Mesendoderm (in vitro differentiated cells): ENCODE measurements around the gene TDRD6.
A peak's percentile ranks its signal among the peaks of the same experiment; 100 is the strongest.
"Not testable (repeated sequence)": the region's sequence is repeated elsewhere in the genome, so short reads cannot be mapped to it uniquely, and the experiment has no call there.

Source experiments
- DNase-seq: peaks from one replicate; pipeline ENCODE4 v3.0.0; 2013
- H2AK5ac ChIP-seq: 2 replicates; pipeline ENCODE4 v1.6.1; 2013; ENCODE audit warnings: low read length, inconsistent platforms
- H2BK120ac ChIP-seq: 2 replicates; pipeline ENCODE4 v1.6.1; 2013; ENCODE audit warnings: low read depth, mild to moderate bottlenecking, low read length, moderate library complexity, mixed read lengths
- H2BK15ac ChIP-seq: replicated peaks from 2 replicates; pipeline ENCODE4 v1.6.1; 2013; ENCODE audit warnings: low read depth, mild to moderate bottlenecking, moderate library complexity
- H2BK5ac ChIP-seq: 2 replicates; pipeline ENCODE4 v1.6.1; 2013; ENCODE audit warnings: low read length, inconsistent platforms
- H3K18ac ChIP-seq: 2 replicates; pipeline ENCODE4 v1.6.1; 2013; ENCODE audit warnings: mild to moderate bottlenecking, low read length, mixed read lengths
- H3K23ac ChIP-seq: one replicate; pipeline ENCODE4 v1.6.1; 2013; ENCODE audit warnings: low read length
- H3K27ac ChIP-seq: 2 replicates; pipeline ENCODE4 v1.5.1; 2013; ENCODE audit warnings: low read depth, mild to moderate bottlenecking, inconsistent platforms, low read length, moderate library complexity
- H3K27me3 ChIP-seq: 2 replicates; pipeline ENCODE4 v1.6.1; 2013; ENCODE audit warnings: low read length, control low read depth, mild to moderate bottlenecking, inconsistent platforms; ENCODE audit not compliant: insufficient read depth, poor library complexity
- H3K36me3 ChIP-seq: 2 replicates; pipeline ENCODE4 v1.6.1; 2013; ENCODE audit warnings: low read length, inconsistent platforms; ENCODE audit not compliant: control insufficient read depth, insufficient read depth
- H3K4ac ChIP-seq: one replicate; pipeline ENCODE4 v1.6.1; 2013; ENCODE audit warnings: low read depth, mild to moderate bottlenecking, low read length, moderate library complexity
- H3K4me1 ChIP-seq: 2 replicates; pipeline ENCODE4 v1.6.1; 2013; ENCODE audit warnings: low read depth, low read length, inconsistent platforms; ENCODE audit not compliant: control insufficient read depth
- H3K4me2 ChIP-seq: 2 replicates; pipeline ENCODE4 v1.6.1; 2013; ENCODE audit warnings: low read length
- H3K4me3 ChIP-seq: 2 replicates; pipeline ENCODE4 v1.5.1; 2013; ENCODE audit warnings: mild to moderate bottlenecking, low read length
- H3K56ac ChIP-seq: one replicate; pipeline ENCODE4 v1.6.1; 2013; ENCODE audit warnings: low read length
- H3K79me1 ChIP-seq: 2 replicates; pipeline ENCODE4 v1.6.1; 2013; ENCODE audit warnings: low read length, inconsistent platforms
- H3K79me2 ChIP-seq: 2 replicates; pipeline ENCODE4 v1.6.1; 2013; ENCODE audit warnings: mild to moderate bottlenecking, low read length; ENCODE audit not compliant: control insufficient read depth, insufficient read depth
- H3K9ac ChIP-seq: 2 replicates; pipeline ENCODE4 v1.6.1; 2013; ENCODE audit warnings: low read length, inconsistent platforms
- H4K5ac ChIP-seq: one replicate; pipeline ENCODE4 v1.6.1; 2013; ENCODE audit warnings: low read length
- H4K8ac ChIP-seq: one replicate; pipeline ENCODE4 v1.6.1; 2013; ENCODE audit warnings: low read depth, mild to moderate bottlenecking, control low read depth, low read length, moderate library complexity
- WGBS: extraction: QIAGEN DNeasy Blood & Tissue Kit; methylation state at CpG from one replicate; pipeline ENCODE4 v1.1.7; 2013; ENCODE audit warnings: low lambda C conversion rate, missing lambda C conversion rate; ENCODE audit not compliant: insufficient coverage; ENCODE audit errors: extremely low coverage; 5-methylcytosine and 5-hydroxymethylcytosine counted together

TDRD6 gene

DNA sequence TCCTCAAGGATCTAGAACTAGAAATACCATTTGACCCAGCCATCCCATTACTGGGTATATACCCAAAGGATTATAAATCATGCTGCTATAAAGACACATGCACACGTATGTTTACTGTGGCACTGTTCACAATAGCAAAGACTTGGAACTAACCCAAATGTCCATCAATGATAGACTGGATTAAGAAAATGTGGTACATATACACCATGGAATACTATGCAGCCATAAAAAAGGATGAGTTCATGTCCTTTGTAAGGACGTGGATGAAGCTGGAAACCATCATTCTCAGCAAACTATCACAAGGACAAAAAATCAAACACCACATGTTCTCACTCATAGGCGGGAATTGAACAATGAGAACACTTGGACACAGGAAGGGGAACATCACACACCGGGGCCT, 39.6 kb upstream of the TDRD6 start:
- no CpG with 5 or more reads among the region's 4 CpGs for WGBS
- not testable (repeated sequence) for H3K18ac ChIP-seq, H2BK5ac ChIP-seq, H2AK5ac ChIP-seq, H3K79me2 ChIP-seq, H3K27ac ChIP-seq, H3K4me1 ChIP-seq, H4K5ac ChIP-seq, H3K79me1 ChIP-seq, H3K36me3 ChIP-seq, H3K27me3 ChIP-seq, H3K56ac ChIP-seq, H3K4me3 ChIP-seq, H4K8ac ChIP-seq, H3K4ac ChIP-seq, H3K4me2 ChIP-seq, H2BK15ac ChIP-seq, H3K23ac ChIP-seq, DNase-seq, H3K9ac ChIP-seq, H2BK120ac ChIP-seq

DNA sequence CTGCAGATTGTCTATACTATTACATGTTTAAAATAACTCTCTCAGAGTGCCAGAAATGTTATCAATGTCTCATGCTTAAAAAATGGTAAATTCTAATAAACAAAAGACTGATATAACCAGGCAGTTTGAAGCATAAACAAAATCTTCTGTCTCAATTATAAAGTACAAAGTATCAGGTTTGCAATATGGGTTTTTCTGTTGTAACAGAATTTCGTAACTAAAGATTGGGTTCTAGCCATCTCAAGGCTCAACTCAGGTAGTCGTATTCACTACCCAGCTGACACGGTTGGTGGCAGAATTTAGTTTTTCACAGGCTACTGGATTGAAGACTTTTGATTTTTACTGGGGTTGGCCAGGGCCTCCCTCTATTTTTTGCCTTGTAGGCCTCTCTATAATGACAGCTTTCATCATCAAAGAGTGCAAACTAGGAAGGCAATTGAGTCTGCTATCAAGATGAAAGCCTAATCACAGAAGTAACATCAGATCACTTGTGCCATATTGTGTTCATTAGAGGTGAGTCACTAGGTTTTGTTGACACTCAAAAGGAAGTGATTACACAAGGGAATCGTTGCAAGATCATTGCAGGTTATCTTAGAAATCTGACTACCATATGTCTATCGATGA, 38.7 kb upstream of the TDRD6 start:
- H2BK15ac ChIP-seq = no peak overlapping the region
- no peaks in the 10 kb centered on the region for H3K79me1 ChIP-seq
- H2BK5ac ChIP-seq = no peak overlapping the region
- no peak overlapping the region for H3K9ac ChIP-seq
- H3K4me2 ChIP-seq = no peak overlapping the region
- no peak overlapping the region for H3K27ac ChIP-seq
- no peak overlapping the region for H3K56ac ChIP-seq
- no peaks in the 10 kb centered on the region for H3K79me2 ChIP-seq
- H4K8ac ChIP-seq = no peak overlapping the region
- no peak overlapping the region for H4K5ac ChIP-seq
- no peak overlapping the region for H3K4ac ChIP-seq
- no peak overlapping the region for H2BK120ac ChIP-seq
- no peaks in the 10 kb centered on the region for H3K36me3 ChIP-seq
- no CpG with 5 or more reads among the region's 5 CpGs for WGBS
- H3K4me1 ChIP-seq = no peaks in the 10 kb centered on the region
- no peak overlapping the region for H3K18ac ChIP-seq
- H3K23ac ChIP-seq = no peak overlapping the region
- H3K27me3 ChIP-seq = no peaks in the 10 kb centered on the region
- no peak overlapping the region for H2AK5ac ChIP-seq
- no peak overlapping the region for H3K4me3 ChIP-seq
- DNase-seq = no peak

DNA sequence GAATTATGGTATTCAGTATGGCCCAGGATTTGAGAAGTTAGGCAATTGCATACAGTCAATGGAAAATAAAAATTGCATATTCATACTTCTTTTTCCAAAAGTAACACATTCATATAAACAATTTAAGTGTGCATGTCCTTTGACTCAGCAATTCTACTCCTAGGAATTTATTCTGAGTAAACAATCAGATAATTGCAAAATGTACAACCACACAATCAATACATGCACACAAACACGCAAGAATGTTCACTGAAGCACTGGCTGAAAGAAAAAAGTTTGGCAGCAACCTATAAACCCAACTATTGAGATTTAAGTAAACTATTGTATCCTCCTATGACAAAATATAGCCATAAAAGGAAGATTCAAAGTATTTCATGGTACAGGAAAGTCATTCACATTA, 36.7 kb upstream of the TDRD6 start:
- Histone ChIP-seq H2BK5ac (no peak overlapping the region), H3K4ac (no peak overlapping the region), H4K5ac (no peak overlapping the region), H3K56ac (no peak overlapping the region), H3K23ac (no peak overlapping the region), H3K4me3 (no peak overlapping the region), H2BK120ac (no peak overlapping the region), H3K9ac (no peak overlapping the region), H2BK15ac (no peak overlapping the region), H3K18ac (no peak overlapping the region), H3K79me2 (no peaks in the 10 kb centered on the region), H2AK5ac (no peak overlapping the region), H3K4me1 (no peaks in the 10 kb centered on the region), H3K27me3 (no peaks in the 10 kb centered on the region), H4K8ac (no peak overlapping the region), H3K4me2 (no peak overlapping the region), H3K36me3 (no peaks in the 10 kb centered on the region), H3K27ac (no peak overlapping the region), H3K79me1 (no peaks in the 10 kb centered on the region)
- WGBS = no CpG with 5 or more reads among the region's 1 CpG
- no peak for DNase-seq

- Histone ChIP-seq H2BK5ac (no peak overlapping the region), H3K79me2 (no peaks in the 10 kb centered on the region), H3K27me3 (no peaks in the 10 kb centered on the region), H3K23ac (no peak overlapping the region), H3K56ac (no peak overlapping the region), H3K4me2 (peak overlapping the region; percentile 93), H3K79me1 (no peaks in the 10 kb centered on the region), H3K4me1 (no peaks in the 10 kb centered on the region), H4K5ac (no peak overlapping the region), H2AK5ac (no peak overlapping the region), H3K18ac (no peak overlapping the region), H4K8ac (no peak overlapping the region), H2BK15ac (no peak overlapping the region), H3K4ac (no peak overlapping the region), H2BK120ac (no peak overlapping the region), H3K4me3 (no peak overlapping the region), H3K9ac (peak overlapping the region; percentile 63), H3K36me3 (no peaks in the 10 kb centered on the region), H3K27ac (no peak overlapping the region)
- 100% methylated on average over 1 of the region's 8 CpGs for WGBS
- no peak for DNase-seq
Observed at GRCh38 chr6:46651816-46652215, 35.9 kb upstream of the TDRD6 start.

DNA sequence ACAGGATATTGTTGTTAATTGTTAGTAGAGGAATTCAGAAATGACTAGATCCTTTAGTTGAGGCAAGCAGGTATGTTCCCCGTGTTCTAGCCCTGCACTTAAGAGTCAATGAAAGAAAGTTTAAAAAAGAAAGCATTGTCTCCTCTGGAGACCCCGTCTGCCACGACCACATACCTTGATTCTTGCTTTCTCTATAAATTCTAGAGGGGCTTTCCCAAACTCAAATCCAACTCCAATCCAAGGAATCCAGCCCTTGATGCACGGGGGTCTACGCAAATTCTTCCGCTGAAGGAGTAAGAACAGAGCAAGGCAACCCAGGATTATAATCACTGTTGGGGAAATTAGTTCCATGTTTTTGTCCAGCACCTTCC, 35.5 kb upstream of the TDRD6 start:
- no peak for DNase-seq
- no peak overlapping the region for H2AK5ac ChIP-seq
- H3K79me1 ChIP-seq = no peaks in the 10 kb centered on the region
- H3K18ac ChIP-seq = no peak overlapping the region
- WGBS = no CpG with 5 or more reads among the region's 6 CpGs
- peak overlapping the region; percentile 73 for H3K4me3 ChIP-seq
- H3K4me2 ChIP-seq = peak overlapping the region; percentile 93
- no peak overlapping the region for H3K27ac ChIP-seq
- no peak overlapping the region for H2BK15ac ChIP-seq
- H2BK5ac ChIP-seq = no peak overlapping the region
- no peaks in the 10 kb centered on the region for H3K79me2 ChIP-seq
- H4K5ac ChIP-seq = no peak overlapping the region
- H3K23ac ChIP-seq = no peak overlapping the region
- peak overlapping the region; percentile 63 for H3K9ac ChIP-seq
- H3K36me3 ChIP-seq = no peaks in the 10 kb centered on the region
- no peaks in the 10 kb centered on the region for H3K4me1 ChIP-seq
- no peak overlapping the region for H3K4ac ChIP-seq
- no peaks in the 10 kb centered on the region for H3K27me3 ChIP-seq
- H3K56ac ChIP-seq = peak overlapping the region; percentile 75
- no peak overlapping the region for H4K8ac ChIP-seq
- no peak overlapping the region for H2BK120ac ChIP-seq
